DMS53 (cell line): ENCODE results near the gene HOXA13.

Experiments
- DNase-seq: peaks from one replicate; lab custom pipeline; 2025; lab: John Stamatoyannopoulos, UW

HOXA13 gene

DNA sequence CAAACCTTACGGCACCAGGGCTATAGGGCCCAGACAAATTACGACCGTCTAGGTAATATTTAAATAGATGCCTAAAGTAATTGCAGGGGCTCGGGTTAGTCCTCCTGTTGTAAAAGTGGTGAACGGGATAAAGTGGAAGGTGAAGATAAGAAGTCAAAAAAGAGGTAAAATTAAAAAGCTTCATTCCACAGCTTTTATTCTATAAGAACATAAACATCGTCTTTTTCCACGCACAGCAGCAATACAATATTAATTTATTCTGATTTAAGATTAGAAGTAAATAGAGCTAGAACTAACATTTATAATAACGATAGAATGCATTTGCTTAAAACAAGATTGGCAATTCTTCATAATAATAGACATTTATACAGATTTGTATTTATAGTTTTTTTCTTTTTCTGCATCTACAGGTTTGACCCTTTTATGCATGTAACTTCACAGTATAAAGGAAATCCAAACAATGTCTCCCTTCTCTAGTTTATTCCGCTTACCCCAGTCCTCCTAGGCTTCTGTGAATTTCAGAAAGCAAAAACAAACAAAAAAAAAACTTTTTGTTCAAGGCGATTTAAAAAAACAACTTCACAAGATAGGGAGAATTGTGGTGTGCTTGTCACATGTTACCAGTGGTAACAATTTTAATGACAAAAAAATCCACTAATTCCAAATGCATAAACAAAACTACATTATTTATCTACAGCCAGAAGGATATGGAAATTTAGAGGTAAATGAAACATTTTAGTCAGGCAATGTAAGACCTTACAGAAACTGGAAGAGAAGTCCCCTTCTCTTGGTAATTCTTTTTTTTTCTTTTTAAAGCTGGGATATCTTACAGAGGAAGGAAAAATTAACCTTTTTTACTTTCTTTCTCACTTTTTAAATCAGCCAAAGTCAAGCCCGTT, 29.2 kb downstream of the HOXA13 start:
- no peak for DNase-seq

DNA sequence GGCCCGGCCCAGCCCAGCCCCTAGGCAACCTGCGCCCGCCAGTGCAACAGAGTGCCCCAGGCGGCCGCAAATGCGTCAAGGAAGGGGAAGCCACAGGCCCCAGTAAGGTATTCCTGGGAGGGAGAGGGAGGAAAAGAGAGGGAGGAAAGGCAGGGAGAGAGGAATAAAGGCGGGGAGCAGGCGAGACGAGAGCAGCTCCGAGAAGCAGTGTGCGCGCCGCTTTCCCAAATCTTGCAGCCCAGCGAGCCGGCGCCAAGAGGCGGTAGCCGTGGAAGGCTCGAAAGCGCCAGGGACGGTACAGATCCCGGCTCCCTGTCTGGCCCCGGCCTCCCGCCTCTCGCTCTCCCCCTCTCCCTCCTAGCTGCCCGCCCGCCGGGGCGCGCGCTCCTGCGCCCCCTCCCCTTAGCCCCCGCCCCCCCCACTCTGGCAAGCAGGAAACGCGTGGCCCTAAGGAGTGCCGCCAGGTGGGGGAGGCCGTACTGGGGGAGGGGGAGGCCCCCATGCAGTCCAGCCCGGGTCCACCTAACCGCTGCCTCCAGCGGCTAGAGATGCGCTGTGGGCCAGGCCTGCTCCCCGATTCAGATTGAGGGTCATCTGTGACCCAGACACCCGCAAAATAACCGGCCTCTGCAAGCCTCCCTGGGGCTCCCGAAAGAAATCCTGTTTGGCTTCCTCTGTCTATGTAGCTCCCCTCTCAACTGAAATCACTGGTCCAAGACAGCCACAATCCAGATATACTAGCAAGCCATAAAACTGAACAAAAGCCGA, 30.0 kb downstream of the HOXA13 start:
- DNase-seq: peak; percentile 83

DNA sequence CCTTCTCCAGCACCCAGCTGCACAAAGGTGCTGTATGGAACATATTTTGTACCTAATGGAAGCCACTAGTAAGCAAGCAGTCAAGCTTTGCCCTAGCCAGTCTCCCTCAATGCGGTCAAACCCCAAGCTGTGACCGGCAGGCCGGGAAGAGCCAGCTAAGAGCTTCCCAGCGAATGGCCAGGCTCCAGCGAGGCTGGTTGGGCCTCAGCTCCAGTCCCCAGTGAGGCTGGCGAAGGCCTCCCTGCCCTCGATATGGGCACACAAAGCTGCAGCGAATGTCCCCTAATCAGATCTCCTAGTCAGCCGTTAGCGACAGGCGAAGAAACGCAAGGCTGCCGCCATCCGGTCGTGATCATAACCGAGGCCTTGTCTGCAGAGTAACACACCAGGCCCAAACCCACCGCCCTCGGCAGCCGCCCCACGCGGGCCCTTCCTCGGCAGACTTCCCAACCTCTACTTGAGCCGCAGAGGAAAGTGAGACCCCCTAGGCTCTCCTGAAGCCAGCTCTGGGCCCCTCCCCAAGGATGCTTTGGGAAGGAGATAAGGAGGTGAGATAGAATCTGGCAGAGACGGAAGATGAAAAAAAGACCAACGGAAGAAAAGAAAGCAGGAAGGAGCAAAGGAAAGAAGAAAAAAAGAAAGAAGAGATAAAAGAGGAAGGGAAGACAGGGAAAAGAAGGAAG, 31.5 kb downstream of the HOXA13 start:
- no peak for DNase-seq

DNA sequence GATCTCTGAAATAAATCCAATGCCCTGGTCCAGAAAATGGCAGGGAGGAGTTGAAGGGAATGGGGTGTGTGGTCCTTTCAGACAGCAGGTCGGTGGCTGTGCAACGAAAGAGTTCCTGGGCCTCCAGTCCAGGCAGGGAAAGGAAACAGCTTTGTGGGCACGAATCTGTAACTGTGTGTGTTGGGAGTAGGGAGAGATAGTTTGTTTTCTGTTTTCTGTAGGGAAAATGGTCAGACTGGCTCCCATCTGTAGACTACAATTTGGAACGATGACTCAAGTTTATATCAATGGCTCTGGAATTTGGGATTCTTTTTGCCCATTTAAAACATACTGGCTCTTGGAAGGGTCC, 32.0 kb downstream of the HOXA13 start:
- DNase-seq: no peak

DNA sequence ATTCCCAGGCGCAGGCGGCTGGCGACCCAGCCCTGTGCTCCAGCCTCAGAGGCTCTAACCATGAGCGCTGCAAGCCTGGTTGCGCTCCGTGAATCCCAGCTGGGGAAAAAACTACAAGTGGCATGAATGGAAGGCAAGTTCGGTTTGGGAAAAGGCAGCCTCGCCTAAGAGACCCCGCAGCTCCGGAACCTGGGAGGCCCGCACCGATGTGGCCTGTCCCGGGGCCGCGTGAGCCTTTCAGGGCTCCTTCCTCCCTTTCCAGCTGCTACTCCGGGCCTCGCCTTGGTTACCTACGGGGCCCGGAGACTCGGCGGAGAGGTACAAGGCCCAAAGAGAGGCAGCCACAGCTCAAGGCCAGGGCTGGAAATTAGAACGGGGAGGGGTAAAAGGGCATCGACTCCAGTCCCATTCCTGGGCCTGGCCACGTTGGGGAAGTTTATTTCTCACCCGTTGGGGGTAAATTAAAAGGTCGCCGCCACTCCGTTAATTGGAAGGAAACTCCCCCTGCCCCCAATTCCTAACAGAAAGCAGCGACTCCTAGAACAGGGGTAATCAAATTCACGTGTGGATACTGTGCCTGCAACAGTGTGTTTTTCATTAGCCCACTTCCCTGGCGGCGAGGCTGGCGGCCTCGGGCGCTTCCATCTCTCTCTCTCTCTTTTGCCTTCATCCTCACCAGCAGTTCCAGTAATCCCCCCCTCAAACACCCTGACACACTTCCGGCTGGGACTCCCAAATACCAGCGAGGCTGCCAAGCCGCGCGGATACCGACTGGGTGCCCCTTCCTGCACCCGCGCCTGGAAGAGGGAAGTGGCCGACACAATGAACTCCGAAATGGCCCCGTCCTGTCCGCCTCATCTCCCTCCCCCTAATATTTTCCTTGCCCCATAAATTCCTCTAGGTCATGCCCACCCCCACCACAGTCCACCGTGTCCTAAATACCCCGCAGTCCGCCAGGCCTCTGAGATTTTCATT, 33.1 kb downstream of the HOXA13 start:
- DNase-seq: no peak

DNA sequence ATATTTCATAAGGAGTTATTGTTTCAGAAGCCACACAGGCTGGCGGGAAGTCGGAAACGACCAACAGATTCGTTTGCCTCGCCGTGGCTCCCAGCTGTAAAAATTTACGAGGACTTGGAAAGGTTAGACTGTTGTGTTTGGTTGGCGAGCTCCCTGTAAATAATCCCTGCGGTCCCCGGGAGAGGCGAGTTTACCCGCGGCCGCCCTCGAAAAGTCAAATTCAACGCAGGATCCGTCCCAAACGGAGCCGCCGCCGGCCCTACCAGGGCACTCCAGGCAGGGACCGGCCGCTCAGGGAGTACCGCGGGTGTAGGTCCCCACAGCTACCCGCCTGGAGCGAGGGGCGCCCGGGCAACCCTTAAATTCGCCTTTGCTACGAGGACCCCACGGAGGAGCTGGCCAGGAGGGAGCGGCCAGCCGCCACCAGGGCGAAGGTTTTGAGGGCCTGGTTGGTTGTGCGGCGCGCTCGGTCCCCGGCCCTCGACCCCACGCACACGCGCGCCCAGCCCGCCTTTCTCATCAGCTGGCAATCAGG, 33.8 kb downstream of the HOXA13 start:
- DNase-seq: no peak

DNA sequence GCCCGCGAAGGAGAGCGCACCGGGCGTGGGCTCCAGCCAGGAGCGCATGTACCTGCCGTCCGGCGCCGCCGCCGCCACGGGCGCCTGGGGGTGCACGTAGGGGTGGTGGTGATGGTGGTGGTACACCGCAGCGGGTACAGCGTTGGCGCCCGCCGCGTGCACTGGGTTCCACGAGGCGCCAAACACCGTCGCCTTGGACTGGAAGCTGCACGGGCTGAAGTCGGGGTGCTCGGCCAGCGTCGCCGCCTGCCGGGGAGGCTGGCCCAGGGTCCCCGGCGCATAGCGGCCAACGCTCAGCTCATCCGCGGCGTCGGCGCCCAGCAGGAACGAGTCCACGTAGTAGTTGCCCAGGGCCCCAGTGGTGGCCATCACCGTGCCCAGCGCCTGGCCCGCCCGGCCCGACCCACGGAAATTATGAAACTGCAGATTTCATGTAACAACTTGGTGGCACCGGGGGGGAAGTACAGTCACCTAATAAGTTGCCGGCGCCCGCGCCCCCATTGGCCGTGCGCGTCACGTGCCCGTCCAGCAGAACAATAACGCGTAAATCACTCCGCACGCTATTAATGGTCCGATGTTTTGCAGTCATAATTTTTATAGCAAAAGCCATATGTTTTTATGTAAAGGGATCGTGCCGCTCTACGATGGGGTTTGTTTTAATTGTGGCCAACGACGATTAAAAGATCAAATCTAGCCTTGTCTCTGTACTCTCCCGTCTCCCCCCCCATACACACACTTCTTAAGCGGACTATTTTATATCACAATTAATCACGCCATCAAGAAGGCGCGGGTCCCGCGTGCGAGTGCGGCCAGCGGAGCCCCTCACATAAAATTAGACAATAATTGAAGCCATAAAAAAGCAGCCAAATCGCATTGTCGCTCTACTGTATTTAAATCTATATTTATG, 34.5 kb downstream of the HOXA13 start, which contains the start of gene HOXA9:
Gene HOXA9, minus strand, starts transcription at position 449 of the 907 bp plus-strand sequence. Its CDS starts 80 bp downstream, at position 369.
- DNase-seq: no peak

DNA sequence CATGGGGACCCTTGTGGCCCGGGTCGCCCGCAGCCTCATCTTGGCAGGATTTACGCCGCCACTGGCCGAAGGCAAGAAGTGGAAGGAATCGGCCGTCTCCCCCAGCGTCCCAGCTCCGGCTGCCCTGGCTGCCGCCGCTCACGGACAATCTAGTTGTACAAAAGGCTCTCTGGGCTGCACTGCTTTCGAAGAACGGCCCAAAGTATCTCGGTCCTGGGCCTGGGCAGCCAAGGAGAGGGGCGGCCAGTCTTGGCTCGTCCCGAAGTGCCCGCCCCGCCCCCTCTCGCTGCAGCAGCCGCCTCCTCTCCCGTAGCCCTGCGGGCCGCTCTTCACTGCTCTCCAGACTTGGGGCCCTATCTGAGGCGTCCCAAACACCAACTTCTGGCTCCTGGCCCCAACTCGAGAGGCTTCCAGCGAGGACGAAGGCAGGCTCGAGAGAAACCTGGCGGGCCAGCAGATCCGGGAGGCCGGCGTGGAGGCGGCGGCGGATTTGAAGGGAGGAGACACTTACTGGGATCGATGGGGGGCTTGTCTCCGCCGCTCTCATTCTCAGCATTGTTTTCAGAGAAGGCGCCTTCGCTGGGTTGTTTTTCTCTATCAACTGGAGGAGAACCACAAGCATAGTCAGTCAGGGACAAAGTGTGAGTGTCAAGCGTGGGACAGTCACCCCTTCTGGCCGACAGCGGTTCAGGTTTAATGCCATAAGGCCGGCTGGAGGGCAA, 35.4 kb downstream of the HOXA13 start:
- peak; percentile 48 for DNase-seq

DNA sequence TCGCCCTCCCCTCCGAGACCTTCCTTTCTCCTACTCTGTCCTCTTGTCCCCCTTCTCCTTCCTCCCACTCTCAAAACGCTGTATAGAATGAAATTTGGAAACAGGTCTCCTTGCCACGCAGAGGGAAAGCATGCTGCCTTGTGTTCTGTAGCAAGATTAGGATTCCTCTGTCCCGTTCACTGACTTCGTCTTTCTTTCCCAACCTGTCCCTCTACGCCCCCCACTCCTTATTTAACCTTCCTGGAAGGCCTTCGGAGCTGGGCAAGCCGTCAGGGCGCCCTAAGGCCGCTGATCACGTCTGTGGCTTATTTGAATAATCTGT, 35.9 kb downstream of the HOXA13 start:
- no peak for DNase-seq

DNA sequence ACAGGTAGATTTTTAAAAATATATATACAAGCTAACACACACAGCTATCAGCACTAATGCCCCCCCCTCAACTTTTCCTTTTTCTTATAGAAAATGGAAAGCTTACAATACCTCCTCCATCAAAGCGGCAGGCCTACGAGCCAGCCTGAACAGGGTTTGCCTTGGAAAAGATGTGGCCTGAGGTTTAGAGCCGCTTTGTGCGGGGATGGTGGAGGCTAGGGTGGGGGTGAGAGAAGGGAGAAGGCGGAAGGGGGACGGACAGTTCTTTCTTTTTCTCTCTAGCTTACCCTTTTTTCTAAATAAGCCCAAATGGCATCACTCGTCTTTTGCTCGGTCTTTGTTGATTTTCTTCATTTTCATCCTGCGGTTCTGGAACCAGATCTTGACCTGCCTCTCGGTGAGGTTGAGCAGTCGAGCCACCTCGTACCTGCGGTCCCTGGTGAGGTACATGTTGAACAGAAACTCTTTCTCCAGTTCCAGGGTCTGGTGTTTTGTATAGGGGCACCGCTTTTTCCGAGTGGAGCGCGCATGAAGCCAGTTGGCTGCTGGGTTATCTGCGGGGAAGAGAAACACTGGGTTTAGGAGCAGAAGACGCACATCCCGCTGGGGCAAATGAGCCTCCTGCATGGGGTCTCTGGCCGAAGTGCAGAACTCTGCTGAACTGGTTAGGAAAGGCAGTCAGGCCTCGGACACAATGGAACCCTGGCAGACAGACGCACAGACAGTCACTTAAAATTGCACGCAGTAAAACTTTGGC, 36.4 kb downstream of the HOXA13 start:
- no peak for DNase-seq

DNA sequence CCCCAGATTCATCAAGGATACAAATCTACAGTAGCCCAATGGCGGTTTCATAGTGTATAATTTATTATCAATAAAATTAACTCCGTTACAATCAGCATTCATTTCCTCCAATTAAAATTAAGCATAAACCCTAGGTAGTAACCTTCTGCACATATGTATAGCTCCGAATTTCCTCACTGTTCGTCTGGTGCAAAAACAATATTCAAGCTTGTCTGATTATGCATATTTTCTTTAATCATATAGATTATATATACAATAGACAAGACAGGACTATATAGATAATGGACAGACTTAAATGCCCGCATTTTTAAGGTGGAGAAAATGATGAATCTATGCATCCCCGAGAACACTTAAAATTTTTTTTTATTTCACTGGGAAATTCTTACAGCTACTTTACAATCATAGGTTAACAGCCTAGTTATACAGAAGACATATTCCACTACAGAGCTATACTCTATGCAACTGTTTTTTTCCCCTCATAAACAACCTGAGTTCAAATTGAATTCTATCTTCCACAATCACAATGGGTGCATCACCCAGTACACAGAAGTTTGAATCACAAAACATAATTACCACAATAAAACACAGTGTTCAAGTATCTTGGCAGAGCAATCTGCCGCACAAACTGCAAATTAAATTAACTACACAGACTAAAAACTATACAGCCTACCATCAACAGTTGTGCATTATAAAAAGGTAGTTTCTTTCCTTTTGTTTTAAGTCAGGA, 37.2 kb downstream of the HOXA13 start:
- no peak for DNase-seq

DNA sequence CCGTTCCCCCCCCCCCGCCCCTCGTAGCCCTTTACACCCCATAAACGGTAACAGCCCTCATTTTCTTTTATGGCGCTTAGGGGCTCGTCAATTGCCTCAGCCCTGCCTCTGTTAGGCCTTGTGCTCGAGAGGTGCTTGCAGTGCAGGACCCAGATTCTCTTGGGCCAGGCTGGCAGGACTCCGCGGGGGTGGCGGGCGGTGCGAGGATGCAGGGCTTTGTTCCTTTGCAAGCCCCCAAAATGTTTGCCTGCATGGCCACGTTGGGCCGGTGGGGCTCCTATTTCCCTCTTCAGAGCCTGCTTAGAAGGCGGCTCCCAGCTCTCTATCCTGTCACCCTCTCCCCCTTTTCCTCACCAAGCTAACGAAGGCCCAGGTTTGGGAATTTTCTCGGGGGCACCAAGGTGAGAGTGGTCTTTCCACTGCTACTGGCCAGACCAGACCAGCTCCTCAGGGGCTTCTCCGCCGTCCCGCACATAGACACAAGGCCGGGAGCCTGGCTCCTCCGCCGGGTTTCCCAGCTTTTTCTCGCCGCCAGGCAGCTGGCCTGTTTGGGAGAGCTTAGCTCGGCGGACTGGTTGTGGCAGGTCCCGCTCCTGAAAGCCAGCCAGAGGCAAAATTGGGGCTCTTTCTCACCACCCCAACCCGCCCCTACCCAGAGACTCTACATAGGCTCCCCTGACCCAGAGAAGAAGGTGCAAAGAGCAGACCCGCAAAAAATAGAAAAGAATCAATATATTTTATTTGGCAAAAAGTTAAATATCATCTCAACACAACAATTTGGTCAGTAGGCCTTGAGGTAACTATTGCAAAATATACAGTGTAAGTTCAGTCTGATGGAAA, 38.0 kb downstream of the HOXA13 start:
- no peak for DNase-seq

DNA sequence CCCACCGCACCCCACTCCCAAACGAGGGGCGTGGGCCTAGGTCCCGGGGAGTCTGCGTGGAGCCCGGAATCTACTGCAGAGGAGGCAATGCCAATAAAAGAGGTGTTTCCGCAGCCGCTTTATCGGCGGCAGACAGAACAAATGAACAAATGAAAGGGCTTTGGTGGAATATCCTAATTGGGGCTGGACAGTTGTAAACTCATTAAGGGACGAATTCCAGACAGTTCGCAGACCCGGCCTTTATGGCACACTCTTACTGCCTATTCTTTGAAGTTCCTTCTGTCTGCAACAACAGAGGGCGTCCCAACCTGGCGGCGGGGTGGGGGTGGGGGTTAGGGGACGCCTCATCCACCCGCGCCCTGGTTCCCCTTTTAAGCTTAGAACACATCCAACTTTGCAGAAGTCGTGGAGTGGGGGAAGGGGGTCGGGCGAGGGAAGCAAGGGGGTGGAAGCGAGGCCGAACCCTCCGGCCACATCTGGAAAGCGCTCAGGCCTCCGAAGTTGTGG, 38.6 kb downstream of the HOXA13 start:
- no peak for DNase-seq

DNA sequence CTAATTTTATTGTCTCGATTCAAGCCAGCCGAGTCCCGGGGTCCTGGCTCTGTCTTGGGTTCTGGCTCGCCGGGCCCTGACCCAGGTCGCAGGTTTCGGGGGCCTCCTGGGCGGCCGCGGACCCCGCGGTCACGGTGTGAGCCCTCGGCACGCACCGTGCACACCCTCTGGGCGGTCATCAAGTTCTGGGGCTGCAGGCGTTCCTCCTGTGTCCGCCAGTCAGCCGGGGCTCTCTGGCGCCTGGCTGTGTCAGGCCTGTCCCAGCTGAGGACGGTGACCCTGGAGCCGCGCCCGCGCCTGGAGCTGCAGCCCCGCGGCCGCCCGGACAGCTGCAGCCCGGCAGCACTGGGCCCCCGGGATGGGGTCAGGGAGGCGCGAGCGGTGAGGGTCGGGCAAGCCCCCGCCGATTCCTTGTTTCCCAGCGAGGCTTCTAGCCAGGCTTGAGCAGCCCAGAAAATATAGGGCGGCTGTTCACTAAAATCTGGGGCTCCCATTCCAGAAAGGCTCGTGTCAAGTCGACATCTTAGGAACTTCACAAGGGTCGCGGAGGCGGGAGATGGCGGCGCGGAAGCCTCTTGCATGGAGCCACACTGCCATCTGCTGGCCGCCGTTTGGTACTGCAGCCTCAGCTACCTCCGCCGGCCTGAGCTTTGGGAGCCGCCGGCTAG, 39.2 kb downstream of the HOXA13 start:
- DNase-seq: peak; percentile 90

DNA sequence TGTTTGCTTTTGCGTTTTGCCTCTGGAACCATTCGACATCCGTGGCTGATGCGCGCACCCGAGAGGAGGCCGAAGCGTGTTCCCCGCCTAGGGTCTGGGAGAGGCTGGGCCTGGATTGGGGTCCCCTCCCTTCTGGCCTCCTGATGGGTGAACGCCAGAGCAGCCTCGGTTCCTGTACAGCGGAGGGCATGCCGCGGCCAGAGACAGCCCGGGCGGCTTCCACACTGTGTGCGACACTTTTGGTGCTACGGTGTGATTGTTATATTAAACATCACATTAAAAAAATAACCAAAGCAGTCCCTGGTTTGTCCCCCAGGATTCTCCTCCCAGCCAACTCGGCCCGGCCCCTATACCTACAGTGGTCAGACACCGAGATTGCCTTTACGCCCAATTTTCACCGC, 39.7 kb downstream of the HOXA13 start:
- peak; percentile 58 for DNase-seq
